Neural cell (in vitro differentiated cells): Measurements from ENCODE around the gene CEP89. TPM values are rescaled to one million over a fixed set of nuclear protein-coding genes. Genes with fewer than 3 reads are reported as not detected.
"Not testable (repeated sequence)": the region's sequence is repeated elsewhere in the genome, so short reads cannot be mapped to it uniquely, and the experiment has no call there.

Source experiments
- H2AFZ ChIP-seq: fragments of 200-600, 300-800 bp; sonication (generic), shearing (Covaris generic); 2 replicates; pipeline ENCODE4 v1.6.0; 2014; ENCODE audit warnings: low read depth, mild to moderate bottlenecking, antibody characterized with exemption, low read length, moderate library complexity
- H3F3A ChIP-seq: fragments of 200-600 bp; shearing (Covaris generic); 2 replicates; pipeline ENCODE4 v1.6.1; 2016; ENCODE audit warnings: mild to moderate bottlenecking, moderate library complexity, mixed read lengths, antibody characterized with exemption, low read length; ENCODE audit not compliant: insufficient read depth, poor library complexity, severe bottlenecking
- H3K27ac ChIP-seq: fragments of 200-600, 300-800 bp; sonication (generic), shearing (Covaris generic); 2 replicates; pipeline ENCODE4 v1.5.1; 2014; ENCODE audit warnings: mild to moderate bottlenecking, low read length, moderate library complexity
- H3K27me3 ChIP-seq: fragments of 300-800, 200-600 bp; sonication (generic), shearing (Covaris generic); 2 replicates; pipeline ENCODE4 v1.6.0; 2014; ENCODE audit warnings: mild to moderate bottlenecking, low read depth, low read length, moderate library complexity; ENCODE audit not compliant: insufficient read depth
- H3K36me3 ChIP-seq: fragments of 300-800, 200-600 bp; sonication (generic), shearing (Covaris generic); 2 replicates; pipeline ENCODE4 v1.5.1; 2014; ENCODE audit warnings: mild to moderate bottlenecking, antibody characterized with exemption, low read length, moderate library complexity; ENCODE audit not compliant: insufficient read depth
- H3K4me2 ChIP-seq: fragments of 300-800, 200-600 bp; sonication (generic), shearing (Covaris generic); 2 replicates; pipeline ENCODE4 v1.6.0; 2014; ENCODE audit warnings: mild to moderate bottlenecking, low read length
- H3K4me3 ChIP-seq: fragments of 300-800, 200-600 bp; sonication (generic), shearing (Covaris generic); 2 replicates; pipeline ENCODE4 v1.5.1; 2014; ENCODE audit warnings: mild to moderate bottlenecking, low read length, moderate library complexity
- H3K79me2 ChIP-seq: fragments of 200-600 bp; shearing (Covaris generic); replicated peaks from 2 replicates; pipeline ENCODE4 v1.6.0; 2014; ENCODE audit warnings: mild to moderate bottlenecking, low read length, moderate library complexity; ENCODE audit not compliant: insufficient read depth
- H3K9ac ChIP-seq: fragments of 300-800, 200-600 bp; sonication (generic), shearing (Covaris generic); 2 replicates; pipeline ENCODE4 v1.6.1; 2016; ENCODE audit warnings: mild to moderate bottlenecking, low read length, mixed read lengths
- H3K9me2 ChIP-seq: fragments of 200-600 bp; shearing (Covaris generic); 2 replicates; pipeline ENCODE4 v1.6.1; 2016; ENCODE audit warnings: mild to moderate bottlenecking, low read length, mixed read lengths; ENCODE audit not compliant: insufficient read depth
- H3K9me3 ChIP-seq: fragments of 200-600, 300-800 bp; sonication (generic), shearing (Covaris generic); 2 replicates; pipeline ENCODE4 v1.6.1; 2016; ENCODE audit warnings: mild to moderate bottlenecking, mixed run types, low read length, moderate library complexity, mixed read lengths
- H4K20me1 ChIP-seq: fragments of 200-600 bp; shearing (Covaris generic); 2 replicates; pipeline ENCODE4 v1.6.1; 2016; ENCODE audit warnings: mild to moderate bottlenecking, mixed run types; ENCODE audit not compliant: insufficient read depth
- EP300 ChIP-seq: fragments of 450-650 bp; conservative IDR thresholded peaks from 2 replicates; pipeline ENCODE4 v1.6.1; 2014; ENCODE audit warnings: antibody characterized with exemption, mild to moderate bottlenecking, moderate library complexity; ENCODE audit not compliant: poor library complexity, severe bottlenecking
- EZH2 ChIP-seq: fragments of 200-600, 300-800 bp; shearing (Covaris generic), sonication (generic); IDR thresholded peaks from 2 replicates; pipeline ENCODE4 v1.6.1; 2014; ENCODE audit warnings: antibody characterized with exemption, low read length, borderline replicate concordance, mild to moderate bottlenecking; ENCODE audit not compliant: insufficient read depth, poor library complexity, severe bottlenecking
- MXI1 ChIP-seq: fragments of 450-650 bp; conservative IDR thresholded peaks from 2 replicates; pipeline ENCODE4 v1.6.1; 2014; ENCODE audit warnings: antibody characterized with exemption, mild to moderate bottlenecking; ENCODE audit not compliant: poor library complexity, severe bottlenecking
- POLR2AphosphoS5 ChIP-seq: IDR thresholded peaks from 2 replicates; pipeline ENCODE4 v1.6.1; 2012
- RAD21 ChIP-seq: fragments of 450-650 bp; conservative IDR thresholded peaks from 2 replicates; pipeline ENCODE4 v1.6.1; 2014; ENCODE audit warnings: antibody characterized with exemption, mild to moderate bottlenecking, moderate library complexity
- SMC3 ChIP-seq: fragments of 450-650 bp; conservative IDR thresholded peaks from 2 replicates; pipeline ENCODE4 v1.6.1; 2014; ENCODE audit warnings: antibody characterized with exemption, mild to moderate bottlenecking, moderate library complexity; ENCODE audit not compliant: poor library complexity
- TAF1 ChIP-seq: IDR thresholded peaks from 2 replicates; pipeline ENCODE4 v1.6.1; 2012; ENCODE audit warnings: low read depth
- polyA plus RNA-seq: library from polyadenylated mRNA; depleted of rRNA; stranded (reverse); fragments of >200 nt; gene quantifications from 2 replicates; pipeline ENCODE4 v1.2.3, GENCODE V29; 2014
- TF ChIP-seq, protein P1 (sequence below): IDR thresholded peaks from 2 replicates; pipeline ENCODE4 v1.6.1; 2012; ENCODE audit warnings: borderline replicate concordance
- TF ChIP-seq, protein P2 (sequence below): fragments of 450-650 bp; IDR thresholded peaks from 2 replicates; pipeline ENCODE4 v1.5.1; 2014; ENCODE audit warnings: antibody characterized with exemption, mild to moderate bottlenecking, moderate library complexity; ENCODE audit not compliant: poor library complexity, severe bottlenecking

CEP89 gene
- polyA plus RNA-seq, 1 donor from 2014 or later = 24.1 TPM

DNA sequence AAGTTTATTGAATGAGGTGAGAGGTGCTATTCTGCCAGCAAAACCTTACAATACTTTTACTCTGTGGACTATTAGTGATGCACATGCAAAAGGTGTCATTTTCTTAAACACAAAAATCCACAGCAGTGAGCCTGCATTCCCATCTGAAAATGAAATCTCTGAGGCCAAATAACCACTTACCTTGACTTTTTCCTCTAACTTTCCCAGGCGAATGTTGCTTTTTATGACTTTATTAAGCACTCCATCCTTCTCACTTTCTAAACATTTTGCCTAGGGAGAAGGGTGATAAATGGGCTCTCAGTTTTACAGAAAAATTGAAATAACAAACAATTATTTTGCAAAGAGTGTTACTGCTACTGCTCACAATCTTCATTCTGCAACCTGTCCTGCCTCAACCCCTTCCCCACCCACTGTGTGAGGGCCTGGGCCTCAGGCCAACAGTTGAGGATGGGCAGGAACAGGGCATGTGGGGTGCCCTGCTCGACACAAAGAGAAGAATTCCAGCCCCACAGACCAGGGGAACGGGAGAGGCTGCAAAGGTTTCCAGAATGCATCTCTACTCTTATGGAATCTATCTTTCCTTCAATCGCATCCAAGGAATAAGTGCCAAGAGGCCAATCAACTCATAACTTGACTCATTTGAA lies 84.1 kb downstream of the CEP89 start:
- Histone ChIP-seq H3K9ac (no peak overlapping the region), H3K4me3 (no peak overlapping the region), H3K27me3 (no peaks in the 10 kb centered on the region), H3K27ac (no peak overlapping the region), H3K79me2 (no peaks in the 10 kb centered on the region), H4K20me1 (no peaks in the 10 kb centered on the region), H3K36me3 (no peaks in the 10 kb centered on the region), H3K4me2 (no peak overlapping the region), H3F3A (no peaks in the 10 kb centered on the region), H2AFZ (no peak overlapping the region), H3K9me3 (peaks cover 5% of the 10 kb centered on the region), H3K9me2 (no peaks in the 10 kb centered on the region)
- no peak for TF ChIP-seq EZH2
- TF ChIP-seq RAD21 = no peak
- TF ChIP-seq SMC3 = no peak
- TF ChIP-seq, protein P1, sequence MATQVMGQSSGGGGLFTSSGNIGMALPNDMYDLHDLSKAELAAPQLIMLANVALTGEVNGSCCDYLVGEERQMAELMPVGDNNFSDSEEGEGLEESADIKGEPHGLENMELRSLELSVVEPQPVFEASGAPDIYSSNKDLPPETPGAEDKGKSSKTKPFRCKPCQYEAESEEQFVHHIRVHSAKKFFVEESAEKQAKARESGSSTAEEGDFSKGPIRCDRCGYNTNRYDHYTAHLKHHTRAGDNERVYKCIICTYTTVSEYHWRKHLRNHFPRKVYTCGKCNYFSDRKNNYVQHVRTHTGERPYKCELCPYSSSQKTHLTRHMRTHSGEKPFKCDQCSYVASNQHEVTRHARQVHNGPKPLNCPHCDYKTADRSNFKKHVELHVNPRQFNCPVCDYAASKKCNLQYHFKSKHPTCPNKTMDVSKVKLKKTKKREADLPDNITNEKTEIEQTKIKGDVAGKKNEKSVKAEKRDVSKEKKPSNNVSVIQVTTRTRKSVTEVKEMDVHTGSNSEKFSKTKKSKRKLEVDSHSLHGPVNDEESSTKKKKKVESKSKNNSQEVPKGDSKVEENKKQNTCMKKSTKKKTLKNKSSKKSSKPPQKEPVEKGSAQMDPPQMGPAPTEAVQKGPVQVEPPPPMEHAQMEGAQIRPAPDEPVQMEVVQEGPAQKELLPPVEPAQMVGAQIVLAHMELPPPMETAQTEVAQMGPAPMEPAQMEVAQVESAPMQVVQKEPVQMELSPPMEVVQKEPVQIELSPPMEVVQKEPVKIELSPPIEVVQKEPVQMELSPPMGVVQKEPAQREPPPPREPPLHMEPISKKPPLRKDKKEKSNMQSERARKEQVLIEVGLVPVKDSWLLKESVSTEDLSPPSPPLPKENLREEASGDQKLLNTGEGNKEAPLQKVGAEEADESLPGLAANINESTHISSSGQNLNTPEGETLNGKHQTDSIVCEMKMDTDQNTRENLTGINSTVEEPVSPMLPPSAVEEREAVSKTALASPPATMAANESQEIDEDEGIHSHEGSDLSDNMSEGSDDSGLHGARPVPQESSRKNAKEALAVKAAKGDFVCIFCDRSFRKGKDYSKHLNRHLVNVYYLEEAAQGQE = no peak
- no peak for TF ChIP-seq MXI1
- TF ChIP-seq EP300 = no peak
- TF ChIP-seq, protein P2, sequence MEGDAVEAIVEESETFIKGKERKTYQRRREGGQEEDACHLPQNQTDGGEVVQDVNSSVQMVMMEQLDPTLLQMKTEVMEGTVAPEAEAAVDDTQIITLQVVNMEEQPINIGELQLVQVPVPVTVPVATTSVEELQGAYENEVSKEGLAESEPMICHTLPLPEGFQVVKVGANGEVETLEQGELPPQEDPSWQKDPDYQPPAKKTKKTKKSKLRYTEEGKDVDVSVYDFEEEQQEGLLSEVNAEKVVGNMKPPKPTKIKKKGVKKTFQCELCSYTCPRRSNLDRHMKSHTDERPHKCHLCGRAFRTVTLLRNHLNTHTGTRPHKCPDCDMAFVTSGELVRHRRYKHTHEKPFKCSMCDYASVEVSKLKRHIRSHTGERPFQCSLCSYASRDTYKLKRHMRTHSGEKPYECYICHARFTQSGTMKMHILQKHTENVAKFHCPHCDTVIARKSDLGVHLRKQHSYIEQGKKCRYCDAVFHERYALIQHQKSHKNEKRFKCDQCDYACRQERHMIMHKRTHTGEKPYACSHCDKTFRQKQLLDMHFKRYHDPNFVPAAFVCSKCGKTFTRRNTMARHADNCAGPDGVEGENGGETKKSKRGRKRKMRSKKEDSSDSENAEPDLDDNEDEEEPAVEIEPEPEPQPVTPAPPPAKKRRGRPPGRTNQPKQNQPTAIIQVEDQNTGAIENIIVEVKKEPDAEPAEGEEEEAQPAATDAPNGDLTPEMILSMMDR = no peak
- TF ChIP-seq TAF1 = no peak
- no peak for TF ChIP-seq POLR2AphosphoS5

DNA sequence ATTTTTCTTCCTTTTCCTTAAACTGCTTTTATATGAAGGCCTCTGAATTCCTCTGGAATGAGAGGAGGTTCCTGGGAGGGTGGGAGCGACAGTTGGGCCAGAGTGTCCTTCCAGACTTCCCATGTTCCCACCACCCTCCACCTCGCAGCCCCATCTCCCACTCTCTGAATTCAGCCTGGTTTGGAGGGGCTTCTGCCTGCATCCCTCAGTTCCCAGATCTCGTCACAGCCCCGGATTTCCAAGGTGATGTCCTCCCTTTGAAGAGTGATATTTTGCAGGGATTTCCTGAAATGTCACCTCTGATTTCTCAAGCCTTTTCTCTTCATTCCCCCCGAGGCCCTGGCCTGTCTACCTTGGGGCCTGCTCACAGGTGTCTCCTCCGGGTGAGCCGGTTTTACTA lies 85.5 kb downstream of the CEP89 start:
- Histone ChIP-seq H3K4me3 (no peak overlapping the region), H3K9me2 (no peaks in the 10 kb centered on the region), H3K9ac (no peak overlapping the region), H3F3A (no peaks in the 10 kb centered on the region), H2AFZ (no peak overlapping the region), H3K4me2 (no peak overlapping the region), H3K36me3 (no peaks in the 10 kb centered on the region), H3K79me2 (no peaks in the 10 kb centered on the region), H3K27ac (no peak overlapping the region), H4K20me1 (no peaks in the 10 kb centered on the region), H3K27me3 (no peaks in the 10 kb centered on the region), H3K9me3 (peaks cover 5% of the 10 kb centered on the region)
- no peak for TF ChIP-seq RAD21
- TF ChIP-seq SMC3 = no peak
- TF ChIP-seq EP300 = no peak
- TF ChIP-seq, protein P1 = no peak
- TF ChIP-seq MXI1 = no peak
- TF ChIP-seq, protein P2 = no peak
- TF ChIP-seq EZH2 = no peak
- TF ChIP-seq TAF1 = no peak
- no peak for TF ChIP-seq POLR2AphosphoS5

DNA sequence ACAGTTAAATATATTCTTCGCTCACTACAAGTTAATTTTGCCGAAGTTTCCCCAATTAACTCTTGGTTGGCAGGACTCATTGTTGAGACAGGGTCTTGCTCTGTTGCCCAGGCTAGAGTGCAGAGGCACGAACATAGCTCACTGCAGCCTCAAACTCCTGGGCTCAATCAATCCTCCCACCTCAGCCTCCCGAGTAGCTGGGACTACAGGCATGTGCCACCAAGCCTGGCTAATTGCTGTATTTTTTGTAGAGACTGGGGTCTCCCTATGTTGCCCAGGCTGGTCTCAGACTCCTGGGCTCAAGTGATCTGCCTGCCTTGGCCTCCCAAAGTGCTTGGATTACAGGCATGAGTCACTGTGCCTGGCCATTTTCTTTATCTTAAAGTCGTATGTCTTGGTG lies 86.5 kb downstream of the CEP89 start:
- not testable (repeated sequence) for H3F3A ChIP-seq, H3K27ac ChIP-seq, H3K4me2 ChIP-seq, H3K79me2 ChIP-seq, H3K4me3 ChIP-seq, H3K27me3 ChIP-seq, H3K9ac ChIP-seq, H4K20me1 ChIP-seq, H3K36me3 ChIP-seq, H2AFZ ChIP-seq, H3K9me3 ChIP-seq, H3K9me2 ChIP-seq
